Ovary (tissue), 3 donors: ENCODE measurements around the gene DCBLD1.

Experiments
- CTCF ChIP-seq, 3 donors: fragments of 450-650 bp in 2 of 3; fragments of 200-600 bp in 1 of 3; IDR thresholded peaks; one replicate each; pipeline versions ENCODE4 v1.5.1 to v1.8.0; 2016 to 2022; ENCODE audit warnings: antibody characterized with exemption in 3 of 3, mild to moderate bottlenecking in 1 of 3
- EP300 ChIP-seq: sonication (generic); formaldehyde crosslinking; IDR thresholded peaks from one replicate; pipeline ENCODE4 v1.6.1; 2017; ENCODE audit warnings: antibody characterized with exemption
- donor health status: DM: no; HTN: no; CAD: no.

- TF ChIP-seq CTCF (IDR thresholded peaks at IDR 0.05), result no peak
- TF ChIP-seq EP300, result no peak
Observed at GRCh38 chr6:117491916-117492315, 9.4 kb downstream of the DCBLD1 start.
